GM12873 (cell line): ENCODE results near the gene SLC4A4.

ENCODE experiments used
- CTCF ChIP-seq: IDR thresholded peaks from 2 replicates; pipeline ENCODE4 v1.5.1; 2012; ENCODE audit warnings: low read depth, mild to moderate bottlenecking, moderate library complexity, low read length, control low read depth; ENCODE audit not compliant: insufficient read depth; ENCODE audit errors: missing control alignments

The SLC4A4 gene

GRCh38 chr4:71587995-71588394 is 249.2 kb downstream of the SLC4A4 start:
- no peak for TF ChIP-seq CTCF

DNA sequence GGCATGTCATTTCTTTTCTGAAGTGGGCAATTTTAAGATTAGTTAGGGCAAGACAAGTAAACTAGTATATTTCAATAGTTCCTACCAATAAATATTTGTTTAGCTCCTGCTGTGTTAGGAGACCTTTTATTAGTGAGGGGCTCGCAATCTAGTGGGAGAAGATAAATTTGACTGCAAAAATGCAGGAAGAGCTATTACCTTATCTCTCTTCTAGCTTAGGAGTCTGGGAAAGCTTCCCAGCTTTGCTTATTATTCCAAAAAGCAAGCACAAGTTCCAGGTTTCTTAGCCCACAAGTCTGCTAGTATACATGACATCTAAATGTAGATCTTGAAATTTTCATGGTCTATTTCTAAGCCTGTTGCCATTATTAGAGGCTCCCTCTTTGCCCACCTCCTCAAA is 254.0 kb downstream of the SLC4A4 start:
- TF ChIP-seq CTCF, result no peak

DNA sequence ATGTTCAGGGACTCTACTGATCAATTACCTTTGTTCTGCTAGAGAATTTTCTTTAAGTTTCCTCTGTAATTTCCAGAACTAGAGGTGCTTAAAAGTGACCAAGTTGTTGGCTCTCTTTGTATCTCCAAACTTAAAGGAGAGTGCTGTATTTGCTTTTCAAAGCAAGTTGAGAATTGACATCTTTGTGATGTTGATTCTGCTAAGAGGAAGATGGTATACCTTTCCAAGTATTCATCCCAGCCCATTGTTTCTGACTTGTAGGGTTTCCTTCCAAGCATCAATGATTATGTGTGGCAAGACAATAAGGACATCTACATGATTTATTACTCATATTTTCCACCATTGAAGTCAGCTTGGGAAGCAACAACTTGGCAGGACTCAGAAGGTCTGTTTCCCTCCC is 254.5 kb downstream of the SLC4A4 start:
- TF ChIP-seq CTCF, result no peak

DNA sequence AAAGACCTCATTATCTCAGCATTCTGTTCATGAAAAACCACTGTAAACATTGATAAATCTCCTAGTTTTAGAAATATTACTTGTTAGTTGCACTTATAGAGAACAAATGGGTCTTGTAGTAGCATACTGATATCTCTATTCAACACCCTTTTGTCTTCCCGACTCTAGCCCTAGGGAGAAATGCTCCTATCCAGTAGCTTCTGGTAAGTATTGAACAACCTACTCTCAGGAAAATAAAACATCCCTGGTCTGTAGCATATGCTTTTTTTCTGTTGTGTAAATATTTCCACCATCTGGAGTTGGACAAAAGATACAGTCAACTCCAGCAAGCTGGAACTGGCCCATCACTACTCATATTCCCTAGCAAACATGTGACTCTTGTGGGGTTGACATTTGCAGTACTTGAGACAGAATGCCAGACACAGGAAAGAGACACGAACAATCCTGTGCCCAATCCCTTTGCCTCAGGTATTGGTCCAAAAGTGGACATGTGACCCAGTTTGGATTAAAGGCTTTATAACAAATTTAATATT is 256.8 kb downstream of the SLC4A4 start:
- TF ChIP-seq CTCF, result no peak

DNA sequence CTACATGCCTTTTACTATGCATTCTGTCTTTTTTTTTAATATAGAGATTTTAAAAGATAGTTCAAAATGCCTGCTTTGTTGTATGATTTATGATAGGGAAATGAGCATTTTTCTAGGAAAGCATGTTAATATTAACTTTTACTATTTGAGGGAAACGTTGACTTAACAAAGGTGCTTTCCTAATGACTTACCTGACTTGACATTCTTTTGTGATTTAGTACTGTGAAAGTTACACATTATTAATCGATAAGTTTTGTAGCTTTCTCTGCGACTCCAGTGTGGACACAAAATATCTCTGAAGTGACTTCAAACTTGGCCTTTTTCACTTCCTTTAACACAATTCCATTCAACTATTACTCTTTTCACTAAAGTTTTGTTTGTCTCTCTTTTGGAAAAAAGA is 260.8 kb downstream of the SLC4A4 start:
- no peak for TF ChIP-seq CTCF

- TF ChIP-seq CTCF, result no peak
These were observed 263.6 kb downstream of the SLC4A4 start for GRCh38 chr4:71602289-71602900.

DNA sequence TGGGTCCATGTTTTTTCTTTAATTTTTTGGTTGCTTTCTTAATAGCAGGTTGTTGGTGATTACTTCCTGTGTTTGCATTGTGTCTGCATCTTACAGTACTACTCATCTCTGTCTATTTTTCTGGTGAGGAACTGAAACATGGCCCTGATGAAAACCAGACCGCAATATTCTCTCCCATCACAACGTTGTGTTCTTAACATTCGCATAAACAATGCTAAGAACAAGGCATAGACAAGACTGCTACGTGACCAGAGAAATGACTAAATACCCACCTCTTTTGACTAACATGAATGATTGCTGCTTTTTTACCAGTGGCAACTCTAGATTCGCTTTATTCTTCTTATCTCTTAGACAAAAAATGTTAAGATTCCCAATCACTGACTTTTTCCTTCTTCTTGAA is 266.0 kb downstream of the SLC4A4 start:
- TF ChIP-seq CTCF, result no peak
